Mesothelial cell of epicardium (in vitro differentiated cells): ENCODE data around the gene S100A13. TPM values are rescaled to one million over a fixed set of nuclear protein-coding genes. Genes with fewer than 3 reads are reported as not detected.
A peak's percentile ranks its signal among the peaks of the same experiment; 100 is the strongest.
"Not testable (repeated sequence)": the region's sequence is repeated elsewhere in the genome, so short reads cannot be mapped to it uniquely, and the experiment has no call there.

ENCODE experiments used
- DNase-seq, 2 experiments: peaks; one replicate each; pipeline ENCODE4 v3.0.0; 2021; ENCODE audit warnings: low spot score in 2 of 2; ENCODE audit not compliant: unreplicated experiment in 2 of 2
- H3K27ac Mint-ChIP-seq: 2 replicates; pipeline ENCODE4 v1.8.0; 2021; ENCODE audit warnings: mixed read lengths
- H3K27me3 Mint-ChIP-seq: 2 replicates; pipeline ENCODE4 v1.8.0; 2021; ENCODE audit warnings: low read depth, mixed read lengths
- H3K36me3 Mint-ChIP-seq: 2 replicates; pipeline ENCODE4 v1.8.0; 2021; ENCODE audit warnings: mixed read lengths
- H3K4me1 Mint-ChIP-seq: 2 replicates; pipeline ENCODE4 v1.8.0; 2021; ENCODE audit warnings: mixed read lengths
- H3K4me3 Mint-ChIP-seq: 2 replicates; pipeline ENCODE4 v1.8.0; 2021; ENCODE audit warnings: mild to moderate bottlenecking, moderate library complexity, mixed read lengths
- H3K9me3 Mint-ChIP-seq: 2 replicates; pipeline ENCODE4 v1.8.0; 2021; ENCODE audit warnings: mixed read lengths
- CTCF ChIP-seq: fragments of 200-600 bp; sonication (generic); IDR thresholded peaks from one replicate; pipeline ENCODE4 v1.5.0; 2021; ENCODE audit warnings: antibody characterized with exemption; ENCODE audit not compliant: unreplicated experiment
- total RNA-seq: library from RNA; stranded (reverse); gene quantifications from 3 replicates; pipeline ENCODE4 v1.2.1, GENCODE V29; 2021

Gene S100A13
- total RNA-seq, 1 donor from 2014 or later, result 46.6 TPM

- TF ChIP-seq CTCF, result no peak
- no peaks in the 10 kb centered on the region for H3K9me3 Mint-ChIP-seq
- no peak for DNase-seq
- H3K4me1 Mint-ChIP-seq, result peaks cover 13% of the 10 kb centered on the region
- no peaks in the 10 kb centered on the region for H3K36me3 Mint-ChIP-seq
- H3K27me3 Mint-ChIP-seq, result no peaks in the 10 kb centered on the region
- H3K27ac Mint-ChIP-seq, result no peak overlapping the region
- no peak overlapping the region for H3K4me3 Mint-ChIP-seq
These were observed 41.0 kb downstream of the S100A13 start for GRCh38 chr1:153586347-153586746.

- TF ChIP-seq CTCF, result no peak
- no peak overlapping the region for H3K27ac Mint-ChIP-seq
These were observed 42.3 kb downstream of the S100A13 start for GRCh38 chr1:153585006-153585405.

GRCh38 chr1:153583976-153584375 is 43.3 kb downstream of the S100A13 start:
- no peak for TF ChIP-seq CTCF
- Mint-ChIP-seq H3K4me3 (no peak overlapping the region), H3K36me3 (no peaks in the 10 kb centered on the region), H3K27ac (peak overlapping the region; percentile 1), H3K4me1 (peaks cover 18% of the 10 kb centered on the region), H3K27me3 (no peaks in the 10 kb centered on the region), H3K9me3 (no peaks in the 10 kb centered on the region)
- no peak for DNase-seq

More at GRCh38 chr1:153585006-153585405, 42.3 kb downstream of the S100A13 start:
- Mint-ChIP-seq H3K4me1 (peaks cover 13% of the 10 kb centered on the region), H3K36me3 (no peaks in the 10 kb centered on the region), H3K9me3 (no peaks in the 10 kb centered on the region), H3K27me3 (no peaks in the 10 kb centered on the region), H3K4me3 (no peak overlapping the region)
- no peak for DNase-seq

- H3K27ac Mint-ChIP-seq, H3K9me3 Mint-ChIP-seq, H3K4me3 Mint-ChIP-seq, DNase-seq, H3K36me3 Mint-ChIP-seq, H3K27me3 Mint-ChIP-seq: not testable (repeated sequence)
- H3K4me1 Mint-ChIP-seq, result peaks cover 23% of the 10 kb centered on the region
These were observed 43.8 kb downstream of the S100A13 start for GRCh38 chr1:153583514-153583913.

GRCh38 chr1:153582836-153583235 is 44.5 kb downstream of the S100A13 start:
- not testable (repeated sequence) for H3K36me3 Mint-ChIP-seq, H3K4me3 Mint-ChIP-seq, DNase-seq, H3K27me3 Mint-ChIP-seq, H3K9me3 Mint-ChIP-seq, H3K27ac Mint-ChIP-seq
- H3K4me1 Mint-ChIP-seq, result peaks cover 29% of the 10 kb centered on the region

- Mint-ChIP-seq H3K4me3 (no peak overlapping the region), H3K9me3 (no peaks in the 10 kb centered on the region), H3K36me3 (no peaks in the 10 kb centered on the region), H3K27ac (peak overlapping the region; percentile 62), H3K4me1 (peaks cover 20% of the 10 kb centered on the region), H3K27me3 (no peaks in the 10 kb centered on the region)
- no peak for DNase-seq
- TF ChIP-seq CTCF, result no peak
These were observed 48.4 kb downstream of the S100A13 start for GRCh38 chr1:153578936-153579335.

- no peak for TF ChIP-seq CTCF
- peak overlapping the region; percentile 62 for H3K27ac Mint-ChIP-seq
- H3K4me3 Mint-ChIP-seq, result no peak overlapping the region
- H3K27me3 Mint-ChIP-seq, result no peaks in the 10 kb centered on the region
- no peak for DNase-seq
- no peaks in the 10 kb centered on the region for H3K36me3 Mint-ChIP-seq
- H3K9me3 Mint-ChIP-seq, result no peaks in the 10 kb centered on the region
- peaks cover 18% of the 10 kb centered on the region for H3K4me1 Mint-ChIP-seq
These were observed 48.8 kb downstream of the S100A13 start for GRCh38 chr1:153578490-153578889.
